SK-N-SH (cell line): ENCODE results near the gene TMEM218.

Experiments used
- CTCF ChIP-seq: fragments of 200-600 bp; sonication (generic); IDR thresholded peaks from 2 replicates; pipeline ENCODE4 v1.6.1; 2017; ENCODE audit warnings: antibody characterized with exemption, mild to moderate bottlenecking, moderate library complexity
- EP300 ChIP-seq, 2 experiments: IDR thresholded peaks; 2 replicates each; pipeline versions ENCODE4 v1.4.0 to v1.6.1; 2012; ENCODE audit warnings: borderline replicate concordance in 1 of 2, low read depth in 1 of 2, low read length in 1 of 2
- EZH2phosphoT487 ChIP-seq: fragments of 200-600 bp; sonication (generic); IDR thresholded peaks from 2 replicates; pipeline ENCODE4 v1.6.1; 2017; ENCODE audit warnings: low read depth, mixed run types, mild to moderate bottlenecking, antibody characterized with exemption, moderate library complexity, borderline replicate concordance
- FOXM1 ChIP-seq: IDR thresholded peaks from 2 replicates; pipeline ENCODE4 v1.4.0; 2012; ENCODE audit warnings: low read depth, mild to moderate bottlenecking
- JUND ChIP-seq: IDR thresholded peaks from 2 replicates; pipeline ENCODE4 v1.4.0; 2012
- MAX ChIP-seq: IDR thresholded peaks from 2 replicates; pipeline ENCODE4 v1.4.0; 2012; ENCODE audit warnings: low read depth
- POLR2AphosphoS5 ChIP-seq: IDR thresholded peaks from 2 replicates; pipeline ENCODE4 v1.6.1; 2012; ENCODE audit warnings: low read depth, low read length
- REST ChIP-seq: IDR thresholded peaks from 2 replicates; pipeline ENCODE4 v1.6.1; 2012; ENCODE audit warnings: mild to moderate bottlenecking, low read depth, low read length, moderate library complexity
- SMC3 ChIP-seq: IDR thresholded peaks from 2 replicates; pipeline ENCODE4 v1.6.1; 2012; ENCODE audit warnings: low read depth, low read length, improper control_type of control experiment
- TAF1 ChIP-seq: IDR thresholded peaks from 2 replicates; pipeline ENCODE4 v1.6.1; 2012; ENCODE audit warnings: low read depth, mild to moderate bottlenecking, low read length, moderate library complexity, borderline replicate concordance
- YY1 ChIP-seq: IDR thresholded peaks from 2 replicates; pipeline ENCODE4 v1.4.0; 2012; ENCODE audit warnings: low read depth, mild to moderate bottlenecking
- TF ChIP-seq, protein P1 (sequence below): IDR thresholded peaks from 2 replicates; pipeline ENCODE4 v1.4.0; 2012; ENCODE audit warnings: low read depth, borderline replicate concordance
- TF ChIP-seq, protein P2 (sequence below): fragments of 150-350 bp; IDR thresholded peaks from 2 replicates; pipeline ENCODE4 v1.6.1; 2017; ENCODE audit warnings: antibody characterized with exemption, low read length, low read depth, borderline replicate concordance

- TF ChIP-seq CTCF (no peak), REST (no peak), MAX (no peak), YY1 (no peak), SMC3 (no peak), FOXM1 (no peak), EZH2phosphoT487 (no peak), EP300 (IDR thresholded peaks at IDR 0.05; ENCODE audit: borderline replicate concordance in 1 of 2, low read depth in 1 of 2, low read length in 1 of 2) (no peak), TAF1 (no peak), POLR2AphosphoS5 (no peak), JUND (no peak)
- TF ChIP-seq, protein P1, sequence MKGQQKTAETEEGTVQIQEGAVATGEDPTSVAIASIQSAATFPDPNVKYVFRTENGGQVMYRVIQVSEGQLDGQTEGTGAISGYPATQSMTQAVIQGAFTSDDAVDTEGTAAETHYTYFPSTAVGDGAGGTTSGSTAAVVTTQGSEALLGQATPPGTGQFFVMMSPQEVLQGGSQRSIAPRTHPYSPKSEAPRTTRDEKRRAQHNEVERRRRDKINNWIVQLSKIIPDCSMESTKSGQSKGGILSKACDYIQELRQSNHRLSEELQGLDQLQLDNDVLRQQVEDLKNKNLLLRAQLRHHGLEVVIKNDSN = no peak
- TF ChIP-seq, protein P2, sequence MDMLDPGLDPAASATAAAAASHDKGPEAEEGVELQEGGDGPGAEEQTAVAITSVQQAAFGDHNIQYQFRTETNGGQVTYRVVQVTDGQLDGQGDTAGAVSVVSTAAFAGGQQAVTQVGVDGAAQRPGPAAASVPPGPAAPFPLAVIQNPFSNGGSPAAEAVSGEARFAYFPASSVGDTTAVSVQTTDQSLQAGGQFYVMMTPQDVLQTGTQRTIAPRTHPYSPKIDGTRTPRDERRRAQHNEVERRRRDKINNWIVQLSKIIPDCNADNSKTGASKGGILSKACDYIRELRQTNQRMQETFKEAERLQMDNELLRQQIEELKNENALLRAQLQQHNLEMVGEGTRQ = no peak
Measured at GRCh38 chr11:125148743-125149142, 37.3 kb upstream of the TMEM218 start.
